Hematopoietic multipotent progenitor cell treated with erythropoietin and hydrocortisone succinate and interleukin-3 and kit ligand, for 4 days (in vitro differentiated cells): ENCODE measurements around the gene IL17RE.
A peak's percentile ranks its signal among the peaks of the same experiment; 100 is the strongest.
"Not testable (repeated sequence)": the region's sequence is repeated elsewhere in the genome, so short reads cannot be mapped to it uniquely, and the experiment has no call there.

Experiments used
- DNase-seq: peaks from one replicate; pipeline ENCODE4 v3.0.0-alpha.2; 2015

The IL17RE gene

DNA sequence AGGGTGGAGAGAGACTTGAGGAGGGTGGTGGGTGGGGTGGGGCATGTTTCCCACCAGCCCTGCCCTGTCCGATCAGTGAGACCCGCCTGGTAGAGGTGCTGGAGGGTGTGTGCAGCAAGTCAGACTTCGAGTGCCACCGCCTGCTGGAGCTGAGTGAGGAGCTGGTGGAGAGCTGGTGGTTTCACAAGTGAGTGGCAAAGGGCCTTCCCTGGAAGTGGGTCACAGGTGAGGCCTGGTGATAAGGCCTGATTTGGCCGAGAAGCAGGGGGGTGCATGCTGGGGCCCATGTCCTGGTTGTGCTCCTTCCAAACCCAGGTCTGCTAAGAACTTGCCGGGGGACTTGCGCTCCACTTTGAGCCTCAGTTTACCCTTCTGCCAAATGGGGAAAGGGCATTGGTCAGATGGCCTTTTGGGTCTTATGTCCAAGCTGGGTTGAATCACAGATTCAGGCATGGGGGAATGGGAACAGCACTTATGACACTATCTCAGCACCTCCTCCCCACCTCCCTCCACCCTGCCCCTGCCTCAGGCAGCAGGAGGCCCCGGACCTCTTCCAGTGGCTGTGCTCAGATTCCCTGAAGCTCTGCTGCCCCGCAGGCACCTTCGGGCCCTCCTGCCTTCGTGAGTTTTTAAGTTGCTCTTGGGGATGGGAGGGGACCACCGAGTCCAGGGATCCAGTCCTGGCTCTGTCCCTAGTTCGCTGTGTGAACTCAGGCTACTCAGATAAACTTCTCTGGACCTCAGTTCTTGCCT, 35.0 kb downstream of the IL17RE start:
- peak; percentile 51 for DNase-seq

- DNase-seq = no peak
Observed at GRCh38 chr3:9938966-9939365, 36.3 kb downstream of the IL17RE start.

GRCh38 chr3:9939906-9940305, 37.3 kb downstream of the IL17RE start:
- not testable (repeated sequence) for DNase-seq

- no peak for DNase-seq
Observed at GRCh38 chr3:9940746-9941145, 38.1 kb downstream of the IL17RE start.

GRCh38 chr3:9942164-9942563, 39.5 kb downstream of the IL17RE start:
- DNase-seq = no peak

GRCh38 chr3:9942934-9943690, 40.5 kb downstream of the IL17RE start:
- DNase-seq = no peak

- DNase-seq = no peak
Observed at GRCh38 chr3:9944271-9944670, 41.6 kb downstream of the IL17RE start.

DNA sequence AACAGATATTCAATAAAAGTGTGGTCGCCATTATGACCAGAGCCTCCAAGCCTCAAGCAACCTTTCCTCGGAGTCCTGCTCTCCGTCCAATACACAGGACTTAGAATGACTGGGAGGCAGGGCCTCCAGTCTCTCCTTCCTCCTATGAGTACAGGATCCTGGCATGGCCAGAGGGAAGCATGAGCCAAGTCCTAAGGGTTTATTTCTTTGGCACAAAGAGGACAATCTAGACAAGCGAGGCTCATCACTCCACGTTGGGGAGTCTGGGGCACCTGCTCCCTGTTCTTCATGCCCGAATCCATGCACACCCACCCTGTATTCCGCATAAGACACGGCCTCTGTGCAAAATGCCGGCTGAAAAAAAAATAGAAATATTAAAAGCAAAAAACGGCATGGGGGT, 42.7 kb downstream of the IL17RE start:
- DNase-seq = no peak

- peak; percentile 91 for DNase-seq
Observed at GRCh38 chr3:9946112-9947024, 43.7 kb downstream of the IL17RE start.

DNA sequence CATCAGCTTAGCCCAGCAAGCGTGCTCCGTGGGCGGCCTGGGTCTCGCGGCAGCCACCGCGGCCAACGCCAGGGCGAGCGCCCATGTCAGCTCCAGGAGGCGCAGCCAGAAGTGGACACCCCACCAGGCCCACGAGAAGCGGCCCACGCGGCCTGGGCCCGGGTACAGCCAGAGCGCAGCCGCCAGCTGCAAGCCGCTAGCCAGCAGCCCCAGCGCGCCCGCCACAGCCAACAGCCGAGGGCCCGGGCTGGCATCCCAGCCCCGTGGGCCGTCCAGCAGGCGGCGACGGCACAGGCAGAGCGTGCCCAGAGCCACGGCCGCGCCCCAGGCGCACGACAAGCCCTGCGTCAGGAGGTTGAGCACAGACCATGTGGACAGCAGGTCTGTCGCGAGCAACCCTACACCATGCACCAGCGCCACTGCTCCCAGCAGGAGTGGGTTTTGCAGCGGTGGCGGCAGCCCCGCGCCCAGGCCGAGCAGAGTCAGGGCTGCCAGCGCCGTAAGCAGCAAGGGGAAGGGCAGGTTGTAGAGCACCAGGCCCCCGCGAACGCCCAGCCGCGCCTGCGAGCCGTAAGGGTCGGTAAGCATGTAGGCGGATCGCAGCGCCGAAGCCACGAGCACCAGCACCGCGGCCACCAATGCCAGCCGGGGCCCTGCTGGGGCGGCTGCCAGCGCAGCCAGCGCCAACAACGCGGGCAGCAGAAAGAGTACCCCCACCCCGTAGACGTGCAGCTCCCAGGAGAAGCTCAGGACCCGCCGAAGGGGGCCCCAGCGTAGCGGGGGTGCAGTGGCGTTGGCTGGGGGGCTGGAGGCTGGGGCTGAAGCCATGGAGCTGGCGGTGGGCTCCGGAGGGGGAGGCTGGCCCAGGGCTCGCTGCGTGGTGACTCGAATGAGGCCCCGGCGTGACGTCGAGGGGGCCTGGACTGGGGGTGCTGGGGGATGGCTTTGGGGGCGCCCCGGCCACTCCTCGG, 44.7 kb downstream of the IL17RE start:
- DNase-seq = no peak

DNA sequence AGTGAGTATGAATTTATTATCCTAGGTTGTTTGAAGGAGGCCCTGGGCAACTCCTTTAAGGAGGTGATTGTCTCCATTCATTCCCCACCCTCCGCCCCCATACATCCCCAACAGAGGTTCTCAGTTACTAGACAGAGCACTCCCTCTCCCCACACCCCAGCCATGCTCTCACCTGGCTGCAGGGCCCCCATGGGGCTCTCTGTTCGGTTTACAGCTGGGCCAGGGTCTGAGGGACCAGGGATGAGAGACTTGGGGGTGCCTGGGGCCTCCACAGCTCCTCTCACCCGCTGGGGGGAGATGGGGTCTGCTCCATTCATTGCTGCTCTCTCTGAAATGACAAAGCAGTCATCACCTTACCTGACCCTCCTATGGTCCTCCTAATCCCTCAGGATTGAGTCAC, 45.9 kb downstream of the IL17RE start:
- no peak for DNase-seq

DNA sequence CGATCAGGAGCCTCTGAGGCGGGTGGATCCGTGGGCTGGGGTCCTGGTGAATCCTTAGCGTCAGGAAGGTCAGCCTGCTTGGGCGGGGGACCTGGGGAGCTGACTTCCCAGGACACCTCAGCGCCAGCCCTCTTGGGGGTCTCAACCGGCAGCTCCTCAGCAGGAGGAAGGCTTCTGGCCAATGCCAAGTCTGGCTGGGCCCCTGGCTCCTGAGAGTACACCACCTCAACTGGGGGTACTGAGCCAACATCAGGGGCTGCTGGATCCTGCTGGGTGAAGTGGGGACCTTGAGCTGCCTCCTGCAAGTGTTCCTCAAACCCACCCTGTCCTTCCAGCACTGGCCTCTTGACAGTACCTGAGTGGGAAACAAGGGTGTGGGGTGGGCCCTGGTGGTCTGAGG, 46.5 kb downstream of the IL17RE start:
- DNase-seq = no peak

GRCh38 chr3:9949626-9950025, 47.0 kb downstream of the IL17RE start:
- DNase-seq = no peak

DNA sequence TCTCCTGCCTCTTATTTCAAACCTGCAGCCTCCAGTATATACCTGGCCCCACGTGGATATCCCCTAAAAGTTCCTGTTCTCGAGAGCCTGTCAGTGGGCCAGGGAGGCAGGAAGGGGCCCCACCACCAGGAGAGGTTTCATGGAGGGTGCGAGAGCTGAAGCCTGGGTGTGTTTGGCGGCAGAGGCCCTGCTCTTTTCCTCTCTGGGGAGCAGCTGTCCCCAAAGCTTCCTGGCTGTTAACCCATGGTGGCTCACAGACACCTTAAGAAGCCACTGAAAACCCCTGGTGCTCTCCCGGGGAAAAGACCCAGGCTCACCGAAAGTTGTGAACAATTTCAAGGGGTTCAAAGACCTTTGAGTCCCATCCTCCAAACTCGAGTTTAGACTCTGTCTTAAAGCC, 48.5 kb downstream of the IL17RE start:
- peak; percentile 26 for DNase-seq

- DNase-seq = no peak
Observed at GRCh38 chr3:9951598-9951961, 48.9 kb downstream of the IL17RE start.

DNA sequence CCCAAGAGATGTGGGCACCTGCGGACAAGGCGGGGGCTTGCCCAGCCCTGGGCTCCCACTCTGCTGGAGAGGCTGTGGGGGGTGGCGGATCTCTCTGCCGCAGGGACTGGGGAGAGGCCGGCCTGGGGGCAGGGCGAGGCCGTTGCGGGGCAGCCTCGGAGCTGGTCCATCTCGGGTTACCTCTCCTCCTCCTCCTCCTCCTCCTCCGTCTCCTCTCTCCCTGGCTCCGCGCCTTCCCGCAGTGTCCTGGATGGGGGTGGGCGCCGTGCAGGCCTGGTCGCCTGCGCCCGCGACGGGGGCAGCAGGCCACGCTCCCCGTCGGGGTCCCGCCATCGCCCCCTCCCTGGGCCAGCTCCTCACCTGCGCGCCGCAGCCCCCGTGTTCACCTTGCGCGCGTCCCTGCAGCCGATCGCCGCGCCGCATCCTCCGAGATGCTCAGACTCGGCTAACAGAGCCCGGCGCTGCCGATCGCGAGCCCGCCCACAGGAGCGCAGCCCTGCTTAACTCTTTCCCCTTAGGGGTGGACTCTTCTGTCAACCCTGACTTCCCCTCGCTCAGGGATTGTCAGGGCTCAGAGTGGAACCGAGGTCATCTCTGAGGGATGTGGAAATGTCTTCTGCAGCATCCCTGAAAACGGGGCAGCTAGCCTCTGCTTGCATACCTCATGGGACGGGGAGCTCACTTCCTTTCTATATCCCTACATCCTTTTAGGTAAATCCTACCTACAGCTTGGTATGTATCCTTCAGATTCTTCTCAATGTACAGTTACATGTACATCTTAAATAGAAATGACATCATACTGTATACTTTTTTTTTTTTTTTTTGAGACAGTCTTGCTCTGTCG, 49.5 kb downstream of the IL17RE start, which contains the start of gene PRRT3:
Gene PRRT3 (minus strand): TSS at position 447 of the 844 bp plus-strand sequence. CDS start 2,293 bp downstream, outside the sequence.
- DNase-seq = peak; percentile 75

DNA sequence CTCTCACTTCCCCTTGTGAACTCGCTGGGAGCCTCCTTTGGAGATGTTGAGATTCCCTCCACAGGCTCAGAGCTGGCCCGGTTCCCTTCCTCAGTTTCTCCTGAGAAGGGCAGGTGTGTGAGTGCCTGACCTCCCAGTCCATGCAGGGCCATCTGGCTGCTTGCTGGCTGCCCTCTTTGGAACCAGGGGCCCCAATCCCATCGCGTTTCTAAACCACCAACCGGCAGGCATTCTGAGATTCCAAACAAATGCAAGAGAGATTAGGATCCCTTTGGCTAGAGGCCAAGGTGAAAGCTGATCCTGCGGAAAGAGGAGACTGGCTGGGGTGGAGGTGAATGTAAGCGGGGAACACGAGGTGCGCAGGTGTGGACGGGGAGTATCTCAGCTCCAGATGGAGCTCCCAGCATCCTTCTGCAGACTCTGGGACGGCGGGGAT, 52.4 kb downstream of the IL17RE start:
- no peak for DNase-seq

DNA sequence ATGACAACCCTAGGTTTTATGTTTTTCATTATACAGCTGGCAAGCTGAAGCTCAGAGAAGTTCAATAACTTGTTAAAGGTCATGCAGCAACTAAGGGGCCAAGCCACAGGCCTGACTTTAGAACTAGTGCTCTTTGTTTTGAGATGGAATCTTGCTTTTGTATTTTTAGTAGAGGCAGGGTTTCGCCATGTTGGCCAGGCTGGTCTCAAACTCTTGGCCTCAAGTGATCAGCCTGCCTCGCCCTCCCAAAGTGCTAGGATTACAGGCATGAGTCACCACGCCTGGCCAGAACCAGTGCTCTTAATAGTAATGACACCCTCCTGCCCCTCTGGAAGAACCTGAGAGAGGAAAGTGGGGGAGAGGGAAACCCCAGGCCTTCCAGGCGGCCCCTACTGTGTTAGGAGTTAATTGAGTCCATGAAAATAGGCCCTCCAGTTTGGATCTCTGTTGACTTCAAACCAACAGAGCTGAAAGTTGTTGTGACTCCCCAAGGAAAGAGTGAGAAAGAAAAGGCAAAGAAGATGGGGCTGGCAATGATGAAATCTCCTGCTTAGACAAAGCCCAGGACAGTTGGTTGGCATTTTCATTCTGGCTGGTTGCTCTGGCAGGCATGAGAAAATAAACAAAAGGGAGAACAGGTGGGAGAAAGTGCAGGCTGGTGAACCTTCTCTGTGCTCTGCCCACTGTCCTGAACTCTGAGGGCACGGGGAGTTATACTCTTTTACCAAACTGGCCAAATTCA, 53.1 kb downstream of the IL17RE start:
- no peak for DNase-seq

GRCh38 chr3:9957214-9957613, 54.6 kb downstream of the IL17RE start:
- peak; percentile 50 for DNase-seq

GRCh38 chr3:9965200-9965875, 62.7 kb downstream of the IL17RE start:
- DNase-seq = no peak
